HepG2 (cell line): Measurements from ENCODE around the gene GPR156. TPM values are rescaled to one million over a fixed set of nuclear protein-coding genes. Genes with fewer than 3 reads are reported as not detected.

ENCODE experiments used
- ATAC-seq: fragments of 200-7000 bp; cut with Tn5 transposase; 3 replicates; pipeline ENCODE4 v1.9.1; 2020; ENCODE audit warnings: mild to moderate bottlenecking, moderate library complexity
- BruUV-seq: library from RNA; stranded (reverse); fragments of 400-500 nt; replicated peaks from 2 replicates; lab custom pipeline; 2021; lab: Mats Ljungman, UMichigan
- CTCF ChIA-PET: fragments of 300-600 bp; formaldehyde crosslinking; extraction: SDS; loops from one replicate; lab custom pipeline; 2021; ENCODE audit warnings: low total read pairs, inconsistent platforms, low intra/inter-chr PET ratio; lab: Yijun Ruan, JAX
- POLR2A ChIA-PET: fragments of 350-600 bp; sonication (Branson Sonifier 250); formaldehyde crosslinking; loops from one replicate; lab custom pipeline; 2020; ENCODE audit warnings: antibody characterized with exemption, inconsistent platforms; lab: Yijun Ruan, JAX
- DNase-seq: peaks from one replicate; pipeline ENCODE4 v3.0.0-alpha.2; 2015; ENCODE audit warnings: low spot score
- FAIRE-seq: peaks from 3 replicates; lab custom pipeline; 2011; peaks lifted over from hg19 to GRCh38; lab: Jason Lieb, UNC
- H2AFZ ChIP-seq: one replicate; pipeline ENCODE4 v1.6.1; 2011; ENCODE audit warnings: low read length, inconsistent platforms
- H3K27ac ChIP-seq: fragments of 300-600 bp; 3 replicates; pipeline ENCODE4 v1.8.0; 2011; ENCODE audit warnings: mixed run types, mild to moderate bottlenecking, mixed read lengths, low read length, inconsistent platforms; ENCODE audit not compliant: insufficient read depth; ENCODE audit errors: extremely low read length
- H3K27me3 ChIP-seq, 2 experiments: fragments of 200-600 bp in 1 of 2; 2 replicates in 1 of 2; 3 replicates in 1 of 2; pipeline versions ENCODE4 v1.6.0 to v1.8.0; 2011; ENCODE audit warnings: low read length in 2 of 2, mild to moderate bottlenecking in 2 of 2, moderate library complexity in 2 of 2, inconsistent platforms in 1 of 2; ENCODE audit not compliant: insufficient read depth in 2 of 2, control insufficient read depth in 1 of 2
- H3K36me3 ChIP-seq, 2 experiments: fragments of 200-600 bp in 1 of 2; replicated peaks in 1 of 2; 2 replicates in 1 of 2; 3 replicates in 1 of 2; pipeline versions ENCODE4 v1.5.1 to v1.8.0; 2011; ENCODE audit warnings: low read length in 2 of 2, inconsistent platforms in 1 of 2; ENCODE audit not compliant: insufficient read depth in 2 of 2, control insufficient read depth in 1 of 2
- H3K4me1 ChIP-seq: 2 replicates; pipeline ENCODE4 v1.5.1; 2012; ENCODE audit warnings: low read length, inconsistent platforms; ENCODE audit not compliant: insufficient read depth
- H3K4me2 ChIP-seq: 2 replicates; pipeline ENCODE4 v1.6.0; 2011; ENCODE audit warnings: low read depth, low read length, inconsistent platforms
- H3K4me3 ChIP-seq, 3 experiments: fragments of 200-600 bp in 1 of 3; sonication (generic), shearing (Covaris generic) in 1 of 3; replicated peaks in 1 of 3; 2 replicates each; pipeline ENCODE4 v1.5.1; 2011 to 2016; ENCODE audit warnings: low read length in 3 of 3, inconsistent platforms in 2 of 3, low read depth in 2 of 3, mild to moderate bottlenecking in 2 of 3, control low read depth in 1 of 3, mixed read lengths in 1 of 3; ENCODE audit not compliant: insufficient read depth in 1 of 3
- H3K79me2 ChIP-seq: one replicate; pipeline ENCODE4 v1.6.1; 2011; ENCODE audit warnings: low read length, inconsistent platforms; ENCODE audit not compliant: insufficient read depth
- H3K9ac ChIP-seq: 2 replicates; pipeline ENCODE4 v1.6.0; 2011; ENCODE audit warnings: mild to moderate bottlenecking, low read depth, low read length, inconsistent platforms; ENCODE audit not compliant: insufficient read depth
- H3K9me3 ChIP-seq: 2 replicates; pipeline ENCODE4 v1.5.1; 2012; ENCODE audit warnings: mild to moderate bottlenecking, low read length
- H4K20me1 ChIP-seq: 2 replicates; pipeline ENCODE4 v1.6.0; 2011; ENCODE audit warnings: inconsistent platforms, mild to moderate bottlenecking, low read length, moderate library complexity; ENCODE audit not compliant: insufficient read depth
- GTF3A ChIP-seq: sonication (generic); formaldehyde crosslinking; conservative IDR thresholded peaks from 2 replicates; pipeline ENCODE4 v1.4.0; 2020; ENCODE audit warnings: mild to moderate bottlenecking, missing genetic modification reagents
- HOXA9 ChIP-seq: sonication (generic); formaldehyde crosslinking; IDR thresholded peaks from 2 replicates; pipeline ENCODE4 v1.8.1; 2022; ENCODE audit warnings: missing genetic modification reagents, mild to moderate bottlenecking, moderate library complexity, borderline replicate concordance
- ZNF292 ChIP-seq: sonication (generic); formaldehyde crosslinking; IDR thresholded peaks from 2 replicates; pipeline ENCODE4 v1.8.1; 2022; ENCODE audit warnings: mild to moderate bottlenecking, low read depth, missing genetic modification reagents, borderline replicate concordance
- ZNF3 ChIP-seq: IDR thresholded peaks from 2 replicates; pipeline ENCODE4 v1.7.0; 2017; ENCODE audit warnings: inconsistent platforms
- ZNF30 ChIP-seq: sonication (generic); formaldehyde crosslinking; IDR thresholded peaks from 2 replicates; pipeline ENCODE4 v1.5.0; 2020; ENCODE audit warnings: mild to moderate bottlenecking, missing genetic modification reagents
- ZNF329 ChIP-seq: sonication (generic); formaldehyde crosslinking; IDR thresholded peaks from 2 replicates; pipeline ENCODE4 v1.9.0; 2021; ENCODE audit warnings: low read depth, mild to moderate bottlenecking, missing genetic modification reagents
- ZNF335 ChIP-seq: sonication (generic); formaldehyde crosslinking; IDR thresholded peaks from 2 replicates; pipeline ENCODE4 v1.4.0; 2020; ENCODE audit warnings: missing genetic modification reagents
- ZNF563 ChIP-seq: sonication (generic); formaldehyde crosslinking; IDR thresholded peaks from 2 replicates; pipeline ENCODE4 v1.8.0; 2022; ENCODE audit warnings: mild to moderate bottlenecking, moderate library complexity, missing genetic modification reagents
- ZNF704 ChIP-seq: sonication (generic); formaldehyde crosslinking; IDR thresholded peaks from 2 replicates; pipeline ENCODE4 v1.8.1; 2023; ENCODE audit warnings: mild to moderate bottlenecking, inconsistent platforms, moderate library complexity, missing genetic modification reagents, borderline replicate concordance
- ZNF746 ChIP-seq: sonication (generic); formaldehyde crosslinking; IDR thresholded peaks from 2 replicates; pipeline ENCODE4 v1.8.0; 2022; ENCODE audit warnings: mild to moderate bottlenecking, missing genetic modification reagents
- WGBS: methylation state at CpG from one replicate; pipeline ENCODE4 v1.1.6; 2017; ENCODE audit warnings: low lambda C conversion rate; 5-methylcytosine and 5-hydroxymethylcytosine counted together
- in situ Hi-C: cut with HindIII; loops from 2 replicates; pipeline ENCODE4 v1.10.0; 2017; ENCODE audit warnings: low pct_unique_long_range_greater_than_20kb; ENCODE audit not compliant: extremely low pct_ligation_motif_present
- intact Hi-C: fragments of 100-400 bp; cut with micrococcal nuclease; formaldehyde crosslinking; loops from one replicate; pipeline ENCODE4 v1.10.0; 2022; ENCODE audit not compliant: unreplicated experiment
- polyA plus RNA-seq, 8 experiments: library from polyadenylated mRNA; depleted of rRNA in 3 of 8; stranded (reverse) in 7 of 8; unstranded in 1 of 8; fragments of >200 nt; fragmentation: Illumina TruSeq in 4 of 8; extraction: Trizol in 4 of 8; gene quantifications; 2 replicates each; pipeline versions ENCODE4 v1.2.1 to v1.2.3, GENCODE V29; 2011 to 2016; ENCODE audit warnings: low read depth in 4 of 8, missing spikeins in 1 of 8, mixed read lengths in 1 of 8; ENCODE audit not compliant: insufficient read depth in 1 of 8
- total RNA-seq, 5 experiments: library from RNA; depleted of rRNA; stranded (reverse); fragments of >200 nt; fragmentation: Illumina TruSeq; extraction: Trizol; gene quantifications; 2 replicates each; pipeline ENCODE4 v1.2.3, GENCODE V29; 2016; ENCODE audit warnings: low read depth in 1 of 5
- TF ChIP-seq, protein P1 (sequence below): sonication (generic); formaldehyde crosslinking; IDR thresholded peaks from 2 replicates; pipeline ENCODE4 v1.8.1; 2023; ENCODE audit warnings: mild to moderate bottlenecking, moderate library complexity, missing genetic modification reagents
- TF ChIP-seq, protein P2 (sequence below): sonication (generic); formaldehyde crosslinking; IDR thresholded peaks from 2 replicates; pipeline ENCODE4 v1.5.0; 2020; ENCODE audit warnings: missing genetic modification reagents
- TF ChIP-seq, protein P3 (sequence below): sonication (generic); formaldehyde crosslinking; IDR thresholded peaks from 2 replicates; pipeline ENCODE4 v1.4.0; 2020; ENCODE audit warnings: missing genetic modification reagents, borderline replicate concordance

The GPR156 gene
- total and polyA plus RNA-seq, 2 of the 13 experiments (the other 11 are each of a cell fraction or from before 2014, with no cell fraction given): not detected

- intact Hi-C loops (no loop called here), in situ Hi-C loops (no loop called here)
- WGBS: 22% methylated on average over 3 of the region's 3 CpGs
- DNase-seq: no peak
- no TSS peak for BruUV-seq
- no peak for ATAC-seq
- POLR2A ChIA-PET: no interaction called here
- H3K27me3 ChIP-seq: peaks cover 3 to 33% of the 10 kb centered on the region in 2 experiments
- H3K4me3 ChIP-seq: no peak overlapping the region
- no peak for FAIRE-seq
- CTCF ChIA-PET: no interaction called here
- H3K27ac ChIP-seq: no peak overlapping the region
- no peaks in the 10 kb centered on the region for H3K4me1 ChIP-seq
- TF ChIP-seq, protein P1, sequence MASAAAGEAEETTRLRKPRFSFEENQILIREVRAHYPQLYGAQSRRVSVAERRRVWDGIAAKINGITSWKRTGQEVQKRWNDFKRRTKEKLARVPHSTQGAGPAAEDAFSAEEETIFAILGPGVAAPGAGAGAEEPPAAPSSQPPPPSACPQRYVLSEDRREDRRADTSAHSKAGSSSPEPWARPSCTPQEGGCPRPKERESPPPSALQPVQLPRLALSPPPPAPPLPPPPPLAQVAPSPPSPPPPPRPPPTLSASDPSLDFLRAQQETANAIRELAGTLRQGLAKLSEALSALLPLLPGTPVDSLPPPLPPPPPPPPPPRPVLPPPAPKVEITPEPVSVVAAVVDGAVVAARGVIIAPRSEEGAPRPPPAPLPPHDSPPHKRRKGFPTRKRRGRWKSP (CRISPR knock-in tag): no peak
- TF ChIP-seq ZNF746 (CRISPR knock-in tag) (no peak), ZNF30 (CRISPR knock-in tag) (no peak), ZNF292 (CRISPR knock-in tag) (no peak), ZNF329 (CRISPR knock-in tag) (no peak), ZNF704 (CRISPR knock-in tag) (no peak), ZNF3 (CRISPR knock-in tag) (no peak), ZNF563 (no peak), GTF3A (CRISPR knock-in tag) (no peak), ZNF335 (no peak), HOXA9 (CRISPR knock-in tag) (no peak)
- TF ChIP-seq, protein P2, sequence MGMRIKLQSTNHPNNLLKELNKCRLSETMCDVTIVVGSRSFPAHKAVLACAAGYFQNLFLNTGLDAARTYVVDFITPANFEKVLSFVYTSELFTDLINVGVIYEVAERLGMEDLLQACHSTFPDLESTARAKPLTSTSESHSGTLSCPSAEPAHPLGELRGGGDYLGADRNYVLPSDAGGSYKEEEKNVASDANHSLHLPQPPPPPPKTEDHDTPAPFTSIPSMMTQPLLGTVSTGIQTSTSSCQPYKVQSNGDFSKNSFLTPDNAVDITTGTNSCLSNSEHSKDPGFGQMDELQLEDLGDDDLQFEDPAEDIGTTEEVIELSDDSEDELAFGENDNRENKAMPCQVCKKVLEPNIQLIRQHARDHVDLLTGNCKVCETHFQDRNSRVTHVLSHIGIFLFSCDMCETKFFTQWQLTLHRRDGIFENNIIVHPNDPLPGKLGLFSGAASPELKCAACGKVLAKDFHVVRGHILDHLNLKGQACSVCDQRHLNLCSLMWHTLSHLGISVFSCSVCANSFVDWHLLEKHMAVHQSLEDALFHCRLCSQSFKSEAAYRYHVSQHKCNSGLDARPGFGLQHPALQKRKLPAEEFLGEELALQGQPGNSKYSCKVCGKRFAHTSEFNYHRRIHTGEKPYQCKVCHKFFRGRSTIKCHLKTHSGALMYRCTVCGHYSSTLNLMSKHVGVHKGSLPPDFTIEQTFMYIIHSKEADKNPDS (CRISPR knock-in tag): no peak
- TF ChIP-seq, protein P3, sequence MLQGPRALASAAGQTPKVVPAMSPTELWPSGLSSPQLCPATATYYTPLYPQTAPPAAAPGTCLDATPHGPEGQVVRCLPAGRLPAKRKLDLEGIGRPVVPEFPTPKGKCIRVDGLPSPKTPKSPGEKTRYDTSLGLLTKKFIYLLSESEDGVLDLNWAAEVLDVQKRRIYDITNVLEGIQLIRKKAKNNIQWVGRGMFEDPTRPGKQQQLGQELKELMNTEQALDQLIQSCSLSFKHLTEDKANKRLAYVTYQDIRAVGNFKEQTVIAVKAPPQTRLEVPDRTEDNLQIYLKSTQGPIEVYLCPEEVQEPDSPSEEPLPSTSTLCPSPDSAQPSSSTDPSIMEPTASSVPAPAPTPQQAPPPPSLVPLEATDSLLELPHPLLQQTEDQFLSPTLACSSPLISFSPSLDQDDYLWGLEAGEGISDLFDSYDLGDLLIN: no peak
- no peaks in the 10 kb centered on the region for H4K20me1 ChIP-seq
- H3K9me3 ChIP-seq: no peaks in the 10 kb centered on the region
- no peaks in the 10 kb centered on the region for H3K36me3 ChIP-seq
- no peak overlapping the region for H2AFZ ChIP-seq
- H3K9ac ChIP-seq: no peak overlapping the region
- no peak overlapping the region for H3K4me2 ChIP-seq
- no peaks in the 10 kb centered on the region for H3K79me2 ChIP-seq
Observed at GRCh38 chr3:120281261-120281660, 3.8 kb downstream of the GPR156 start.
